Measurements from ENCODE around the gene ABI3BP.
"Not testable (repeated sequence)": the region's sequence is repeated elsewhere in the genome, so short reads cannot be mapped to it uniquely, and the experiment has no call there.

The ABI3BP gene

GRCh38 chr3:100978011-100978659 lies 15.1 kb downstream of the ABI3BP start:
- DNase-seq: no peak

GRCh38 chr3:100976611-100977010 lies 16.6 kb downstream of the ABI3BP start:
- no peak for DNase-seq

- no peak for DNase-seq
These were observed 17.5 kb downstream of the ABI3BP start for GRCh38 chr3:100975714-100976113.

GRCh38 chr3:100973594-100973993 lies 19.6 kb downstream of the ABI3BP start:
- DNase-seq: no peak

- no peak for DNase-seq
These were observed 20.4 kb downstream of the ABI3BP start for GRCh38 chr3:100972867-100973266.

GRCh38 chr3:100972301-100972844 lies 20.8 kb downstream of the ABI3BP start:
- DNase-seq: no peak

GRCh38 chr3:100971798-100972197 lies 21.4 kb downstream of the ABI3BP start:
- DNase-seq: no peak

GRCh38 chr3:100970477-100970990 lies 22.7 kb downstream of the ABI3BP start:
- DNase-seq: no peak

GRCh38 chr3:100968932-100969906 lies 24.0 kb downstream of the ABI3BP start:
- no peak for DNase-seq

GRCh38 chr3:100966807-100967206 lies 26.4 kb downstream of the ABI3BP start:
- no peak for DNase-seq

GRCh38 chr3:100966049-100966491 lies 27.2 kb downstream of the ABI3BP start:
- no peak for DNase-seq

- no peak for DNase-seq
These were observed 30.2 kb downstream of the ABI3BP start for GRCh38 chr3:100963041-100963440.

- no peak for DNase-seq
These were observed 35.8 kb downstream of the ABI3BP start for GRCh38 chr3:100957261-100957986.

- DNase-seq: no peak
These were observed 36.9 kb downstream of the ABI3BP start for GRCh38 chr3:100956276-100956675.

GRCh38 chr3:100954990-100955389 lies 38.2 kb downstream of the ABI3BP start:
- DNase-seq: no peak

- DNase-seq: no peak
These were observed 38.9 kb downstream of the ABI3BP start for GRCh38 chr3:100954199-100954935.

GRCh38 chr3:100953103-100953502 lies 40.1 kb downstream of the ABI3BP start:
- DNase-seq: no peak

- no peak for DNase-seq
These were observed 46.1 kb downstream of the ABI3BP start for GRCh38 chr3:100947119-100947518.

- not testable (repeated sequence) for DNase-seq
These were observed 47.1 kb downstream of the ABI3BP start for GRCh38 chr3:100946096-100946495.

- no peak for DNase-seq
These were observed 51.8 kb downstream of the ABI3BP start for GRCh38 chr3:100941451-100941850.

- DNase-seq: no peak
These were observed 52.2 kb downstream of the ABI3BP start for GRCh38 chr3:100941041-100941440.

GRCh38 chr3:100936931-100937330 lies 56.3 kb downstream of the ABI3BP start:
- no peak for DNase-seq
